HG03095 (cell line): Measurements from ENCODE around the gene HAGHL.
A peak's percentile ranks its signal among the peaks of the same experiment; 100 is the strongest.
"Not testable (repeated sequence)": the region's sequence is repeated elsewhere in the genome, so short reads cannot be mapped to it uniquely, and the experiment has no call there.

Experiments used
- ATAC-seq: cut with Tn5 transposase; IDR thresholded peaks from one replicate; pipeline ENCODE4 v1.9.1; 2021; ENCODE audit warnings: moderate library complexity; ENCODE audit not compliant: unreplicated experiment

The HAGHL gene

GRCh38 chr16:733382-734207 lies 6.7 kb downstream of the HAGHL start:
- ATAC-seq = no peak

DNA sequence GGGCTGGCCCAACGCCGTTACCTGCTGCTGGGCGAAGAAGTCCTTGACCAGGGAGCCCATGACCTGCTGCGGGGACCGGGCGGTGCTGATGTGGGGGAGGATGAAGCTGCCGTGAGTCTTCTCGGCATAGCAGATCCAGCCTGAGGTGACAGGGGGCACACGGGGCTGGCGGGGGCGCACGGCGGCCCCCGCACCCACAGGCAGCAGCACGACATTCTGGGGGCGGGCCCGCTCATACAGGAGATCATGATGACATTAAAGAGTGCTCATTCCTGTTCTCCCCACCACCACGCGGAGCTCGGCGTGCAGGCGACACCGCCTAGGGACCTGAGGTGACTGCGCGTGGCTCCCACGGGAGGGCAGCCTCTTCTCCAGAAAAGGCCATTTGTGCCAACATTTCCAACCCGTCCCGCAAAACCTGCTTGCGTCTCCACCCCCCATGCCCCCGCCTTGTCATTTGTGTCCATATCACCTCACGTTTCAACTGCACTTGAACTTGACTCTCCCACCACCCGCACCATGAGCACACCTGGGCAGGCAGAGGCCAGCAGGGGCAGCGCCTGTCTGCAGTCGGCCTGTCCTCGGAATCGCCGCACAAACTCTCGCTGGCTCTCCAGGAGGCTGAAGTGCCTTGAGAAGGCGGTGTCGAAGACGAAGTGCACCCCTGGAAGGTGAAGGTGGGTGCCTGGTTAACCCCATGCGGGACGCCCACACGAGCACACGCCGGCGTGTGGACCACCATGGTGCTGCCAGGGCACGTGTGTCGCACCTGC lies 7.5 kb downstream of the HAGHL start:
- no peak for ATAC-seq

DNA sequence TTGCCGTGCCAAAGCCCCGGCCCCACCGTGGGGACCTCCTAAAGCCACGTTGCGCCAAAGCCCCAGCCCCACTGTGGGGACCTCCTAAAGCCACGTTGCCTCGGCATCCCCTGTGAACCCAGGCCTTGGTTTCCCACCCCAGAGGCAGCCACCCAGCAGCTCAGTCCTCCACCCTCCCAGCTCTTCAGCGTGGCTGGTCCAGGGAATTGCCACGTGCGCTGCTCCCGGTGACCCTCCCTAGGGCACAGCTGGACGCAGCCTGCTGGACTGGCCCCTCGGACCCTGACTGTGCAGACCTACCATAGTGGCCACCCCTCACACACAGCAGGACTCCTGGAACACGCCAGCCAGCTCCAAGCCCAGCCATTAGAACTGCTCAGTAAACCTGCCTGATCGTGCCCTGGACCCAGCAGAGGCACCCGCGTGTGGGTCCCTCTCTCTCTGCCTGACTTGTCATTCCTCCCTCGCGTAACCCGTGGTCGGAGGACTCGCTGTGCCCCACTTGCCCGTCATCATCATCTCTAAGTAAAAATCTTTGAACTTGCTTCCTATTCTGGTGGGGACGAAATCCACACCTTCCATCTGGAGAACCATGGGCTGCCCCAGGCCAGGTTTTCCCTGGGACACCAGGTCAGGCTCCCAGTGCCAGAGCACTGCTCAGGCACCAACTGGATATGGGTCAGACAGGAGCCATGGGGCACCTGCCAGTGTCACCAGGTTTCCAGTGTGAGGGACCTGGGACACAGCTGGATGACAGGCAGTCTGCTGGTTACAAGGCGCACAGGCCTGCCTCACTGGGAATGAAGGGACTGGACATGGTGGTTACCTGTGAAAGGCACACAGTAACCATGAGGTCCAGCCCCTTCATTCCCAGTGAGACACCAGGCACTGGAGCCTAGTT lies 8.3 kb downstream of the HAGHL start:
- no peak for ATAC-seq

DNA sequence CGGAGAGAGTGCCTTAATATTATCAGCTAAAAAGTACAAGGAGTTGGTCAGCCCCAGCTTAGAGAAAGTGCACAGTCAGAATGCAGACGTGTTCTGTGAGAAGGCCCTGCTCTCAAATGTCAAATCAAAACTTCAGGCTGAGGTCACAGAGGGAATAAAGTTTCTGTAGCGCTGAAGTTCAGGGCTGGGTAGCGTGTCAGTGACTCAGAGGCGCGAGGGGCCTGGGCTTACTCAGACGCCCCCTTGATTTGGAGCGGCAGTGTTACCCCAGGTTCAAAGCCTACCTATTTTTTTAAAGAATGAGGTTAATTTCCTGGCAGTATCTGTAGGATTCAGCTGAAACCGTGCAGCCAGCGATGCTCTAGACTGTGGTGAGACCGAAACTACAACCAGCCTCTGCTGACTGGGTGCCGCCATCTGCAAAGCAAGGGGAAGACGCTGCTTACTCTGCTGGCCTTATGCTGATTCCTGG lies 9.1 kb downstream of the HAGHL start:
- no peak for ATAC-seq

- ATAC-seq = no peak
Observed at GRCh38 chr16:736936-737481, 10.1 kb downstream of the HAGHL start.

DNA sequence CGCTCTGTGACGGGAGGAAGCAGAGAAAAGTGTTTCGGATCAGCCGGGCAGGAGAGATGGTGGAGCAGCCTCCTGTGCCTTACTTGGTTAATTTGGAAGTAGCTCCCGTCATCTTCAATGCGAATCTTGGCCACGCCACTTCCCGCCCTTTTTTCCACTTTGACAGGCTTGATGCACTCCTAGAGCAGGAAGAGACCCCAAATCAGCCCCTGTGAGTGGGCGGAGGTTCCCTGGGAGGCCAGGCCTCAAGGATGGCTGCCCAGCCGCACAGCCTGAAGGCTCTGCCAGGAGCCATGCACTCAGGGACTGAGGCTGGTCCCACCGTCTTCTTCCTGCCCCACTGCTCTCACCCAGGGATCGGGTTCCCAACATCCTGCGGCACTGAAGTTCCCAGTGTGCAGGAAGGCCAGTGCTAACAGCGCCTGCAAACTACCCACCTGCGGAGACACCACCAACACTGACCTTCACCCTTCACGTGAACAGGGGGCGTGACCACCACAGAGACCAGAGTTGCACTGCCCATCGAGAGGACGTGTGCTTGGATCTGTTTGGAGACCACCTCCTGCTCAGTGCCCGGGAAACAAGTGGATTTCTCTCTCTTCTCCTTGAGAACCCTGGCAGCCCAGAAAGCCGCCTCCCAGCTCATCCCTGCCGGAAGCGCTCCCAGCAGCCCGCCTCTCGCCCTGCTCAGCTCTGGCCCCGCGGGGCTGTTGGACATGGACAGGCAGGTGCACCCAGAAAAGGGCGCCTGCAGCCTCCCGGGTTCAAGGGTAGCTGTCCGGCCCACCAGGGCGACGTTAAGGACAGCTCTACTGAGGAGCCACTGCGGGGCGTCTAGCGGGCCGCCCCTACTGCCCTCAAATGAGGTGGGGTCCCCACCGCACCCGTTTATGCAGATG lies 12.9 kb downstream of the HAGHL start:
- ATAC-seq = no peak

GRCh38 chr16:740459-740763 lies 13.5 kb downstream of the HAGHL start:
- no peak for ATAC-seq

GRCh38 chr16:740764-741505 lies 14.0 kb downstream of the HAGHL start, which contains the start of gene CIAO3:
Gene CIAO3 (minus strand): TSS chr16:740997. CDS start chr16:740985, 12 bp downstream.
- peak; percentile 49 for ATAC-seq

- ATAC-seq = no peak
Observed at GRCh38 chr16:741986-742629, 15.2 kb downstream of the HAGHL start.

DNA sequence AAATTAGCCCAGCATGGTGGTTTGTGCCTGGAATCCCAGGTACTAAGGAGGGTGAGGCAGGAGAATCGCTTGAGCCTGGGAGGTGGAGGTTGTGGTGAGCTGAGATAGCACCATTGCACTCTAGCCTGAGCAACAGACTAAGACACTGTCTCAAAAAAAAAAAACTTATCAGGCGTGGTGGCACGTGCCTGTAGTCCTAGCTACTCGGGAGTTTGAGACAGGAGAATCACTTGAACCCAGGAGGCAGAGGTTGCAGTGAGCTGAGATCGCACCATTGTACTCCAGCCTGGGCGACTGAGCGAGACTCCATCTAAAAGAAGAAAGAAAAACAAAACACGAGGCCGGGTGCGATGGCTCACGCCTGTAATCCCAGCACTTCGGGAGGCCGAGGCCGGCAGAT lies 16.0 kb downstream of the HAGHL start:
- not testable (repeated sequence) for ATAC-seq

DNA sequence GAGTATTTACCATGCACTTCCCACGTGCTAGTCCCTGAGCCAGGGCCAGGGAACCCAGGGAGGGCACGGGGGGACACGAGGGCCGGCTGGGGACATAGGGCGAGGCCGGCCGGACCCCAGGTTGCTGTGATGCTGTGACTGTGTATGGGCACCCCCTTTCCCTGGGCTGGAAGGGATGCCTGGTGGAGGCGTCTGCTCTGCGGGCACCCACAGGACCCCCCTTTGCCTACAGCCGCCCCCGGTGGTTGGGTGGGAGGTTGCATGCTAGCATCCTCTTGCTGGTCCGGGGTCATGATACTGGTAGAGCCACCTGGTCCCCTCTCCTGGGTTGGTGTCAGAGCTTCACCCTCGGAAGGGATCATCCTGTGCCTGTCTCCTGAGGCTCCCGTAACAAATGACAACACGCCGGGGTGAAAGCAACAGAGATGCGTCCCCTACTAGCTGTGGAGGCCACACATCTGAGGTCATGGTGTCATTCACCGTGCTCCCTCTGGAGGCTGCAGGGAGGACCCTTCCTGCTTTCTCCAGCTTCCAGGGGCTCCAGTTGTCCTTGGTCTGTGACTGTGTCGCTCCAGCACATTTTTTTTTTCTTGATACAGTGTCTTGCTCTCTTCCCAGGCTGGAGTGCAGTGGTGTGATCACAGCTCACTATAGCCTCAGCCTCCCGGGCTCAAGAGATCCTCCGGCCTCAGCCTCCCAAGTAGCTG lies 17.0 kb downstream of the HAGHL start:
- no peak for ATAC-seq

- no peak for ATAC-seq
Observed at GRCh38 chr16:745739-746138, 18.8 kb downstream of the HAGHL start.

DNA sequence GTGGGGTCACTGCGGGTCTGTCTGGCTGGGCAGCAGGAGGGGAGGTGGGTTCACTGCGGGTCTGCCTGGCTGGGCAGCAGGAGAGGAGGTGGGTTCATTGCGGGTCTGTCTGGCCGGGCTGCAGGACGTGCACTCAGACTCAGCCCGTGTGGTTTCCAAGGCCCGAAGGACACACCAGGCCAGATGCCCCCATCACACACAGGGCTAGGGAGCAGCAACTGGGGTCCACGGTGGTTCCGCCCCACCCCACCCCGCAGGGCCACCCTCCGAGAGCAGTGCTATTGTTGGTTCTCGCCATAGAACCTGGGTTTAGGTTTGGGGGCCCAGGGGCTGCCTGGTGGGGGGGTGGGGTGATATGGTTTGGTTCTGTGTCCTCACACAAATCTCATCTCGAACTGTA lies 19.7 kb downstream of the HAGHL start:
- ATAC-seq = no peak

DNA sequence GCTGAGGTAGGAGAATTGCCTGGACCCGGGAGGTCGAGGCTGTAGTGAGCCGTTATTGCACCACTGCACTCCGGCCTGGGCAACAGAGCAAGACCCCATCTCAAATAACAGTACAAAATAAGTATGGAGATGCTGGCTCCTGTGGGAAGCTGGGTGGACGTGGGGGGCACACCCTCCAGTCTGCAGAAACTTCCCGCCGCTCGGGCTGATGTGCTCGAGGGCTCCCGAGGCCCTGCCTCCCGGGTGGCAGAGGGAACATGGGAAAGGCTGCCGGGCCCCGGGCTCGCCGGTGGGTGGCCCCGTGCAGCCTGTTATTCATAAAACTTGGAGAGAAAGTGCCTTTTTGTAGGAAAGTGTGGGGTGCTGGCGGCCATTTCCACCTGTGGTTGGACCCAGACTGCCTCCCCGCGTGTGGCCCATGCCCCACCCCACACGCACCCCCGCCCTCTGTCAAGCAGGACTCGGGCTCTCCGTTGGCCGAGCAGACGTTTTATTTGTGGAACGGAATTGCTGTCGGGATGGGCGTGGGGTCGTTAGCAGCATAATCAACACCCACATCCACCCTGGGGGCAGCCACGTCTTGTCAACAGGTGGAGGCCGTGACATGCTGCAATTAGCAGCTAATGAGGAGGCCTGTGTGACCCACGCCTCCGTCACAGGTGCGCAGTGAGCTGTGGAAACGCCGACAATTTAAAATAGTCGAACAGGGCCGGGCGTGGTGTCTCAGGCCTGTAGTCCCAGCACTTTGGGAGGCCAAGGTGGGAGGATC lies 21.3 kb downstream of the HAGHL start:
- ATAC-seq = no peak

DNA sequence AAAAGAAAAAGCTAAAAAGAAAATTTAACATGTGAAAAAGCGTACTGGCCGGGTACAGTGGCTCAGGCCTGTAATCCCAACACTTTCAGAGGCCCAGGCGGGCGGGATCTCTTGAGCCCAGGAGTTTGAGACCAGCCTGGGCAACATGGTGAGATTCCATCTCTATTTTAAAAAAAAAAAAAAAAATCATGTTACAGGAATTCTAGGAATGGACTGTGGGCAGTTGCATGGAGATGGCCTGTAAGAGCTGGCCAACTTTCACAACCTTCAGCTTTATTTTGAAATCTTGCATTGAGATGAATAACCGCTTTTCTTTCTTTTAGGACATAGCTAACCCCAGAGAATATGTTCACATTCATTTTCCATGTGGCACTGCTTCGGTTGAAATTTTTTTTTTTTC lies 22.1 kb downstream of the HAGHL start:
- ATAC-seq = no peak

GRCh38 chr16:750485-750884 lies 23.6 kb downstream of the HAGHL start:
- ATAC-seq = no peak
